Vagina (tissue), 2 donors: ENCODE results near the gene TMEM151B.
"Not testable (repeated sequence)": the region's sequence is repeated elsewhere in the genome, so short reads cannot be mapped to it uniquely, and the experiment has no call there.

Experiments used
- POLR2A ChIP-seq, 2 donors: fragments of 450-650 bp; IDR thresholded peaks; one replicate each; pipeline ENCODE4 v1.6.1; 2017; ENCODE audit warnings: antibody characterized with exemption in 2 of 2, mild to moderate bottlenecking in 2 of 2, moderate library complexity in 2 of 2
- POLR2AphosphoS5 ChIP-seq, 2 donors: sonication (generic); formaldehyde crosslinking; IDR thresholded peaks; one replicate each; pipeline ENCODE4 v1.9.0; 2017; ENCODE audit warnings: antibody characterized with exemption in 2 of 2, mild to moderate bottlenecking in 2 of 2, low read depth in 1 of 2; ENCODE audit not compliant: insufficient read depth in 1 of 2

DNA sequence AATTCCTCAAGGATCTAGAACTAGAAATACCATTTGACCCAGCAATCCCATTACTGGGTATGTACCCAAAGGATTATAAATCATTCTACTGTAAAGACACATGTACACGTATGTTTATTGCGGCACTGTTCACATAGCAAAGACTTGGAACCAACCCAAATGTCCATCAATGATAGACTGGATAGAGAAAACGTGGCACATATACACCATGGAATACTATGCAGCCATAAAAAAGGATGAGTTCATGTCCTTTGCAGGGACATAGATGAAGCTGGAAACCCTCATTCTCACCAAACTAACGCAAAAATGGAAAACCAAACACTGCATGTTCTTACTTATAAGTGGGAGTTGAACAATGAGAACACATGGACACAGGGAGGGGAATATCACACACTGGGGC is 76.6 kb downstream of the TMEM151B start:
- TF ChIP-seq POLR2AphosphoS5 (IDR thresholded peaks at IDR 0.05; ENCODE audit: insufficient read depth in 1 of 2, low read depth in 1 of 2); POLR2A (IDR thresholded peaks at IDR 0.05): not testable (repeated sequence)
